Measurements from ENCODE around the gene DOCK7. TPM values are rescaled to one million over a fixed set of nuclear protein-coding genes. Genes with fewer than 3 reads are reported as not detected.
A peak's percentile ranks its signal among the peaks of the same experiment; 100 is the strongest.

Gene DOCK7
- total and polyA plus RNA-seq, 4 donors, result 5.6 to 35.1 (median 21.7) TPM

- Histone ChIP-seq H3K4me1 (ENCODE audit: control insufficient read depth in 4 of 4, insufficient read depth in 4 of 4, low read length in 3 of 4) (no peaks in the 10 kb centered on the region), H3K9me3 (ENCODE audit: control insufficient read depth in 4 of 4, low read length in 3 of 4) (no peaks in the 10 kb centered on the region), H3K27ac (ENCODE audit: low read depth in 1 of 2, low read length in 2 of 2) (no peak overlapping the region), H3K4me3 (ENCODE audit: low read depth in 1 of 3, low read length in 3 of 3) (no peak overlapping the region), H3K9ac (ENCODE audit: low read depth in 1 of 2, low read length in 2 of 2) (no peak overlapping the region), H3K27me3 (ENCODE audit: control insufficient read depth in 4 of 4, insufficient read depth in 4 of 4, low read length in 3 of 4) (no peaks in the 10 kb centered on the region), H3K36me3 (ENCODE audit: control insufficient read depth in 4 of 4, insufficient read depth in 3 of 4, low read depth in 1 of 4, low read length in 3 of 4) (peaks cover 0 to 9% (median 2%) of the 10 kb centered on the region in 4 donors)
- DNase-seq (ENCODE audit: low spot score), result no peak
- TF ChIP-seq SP1 (IDR thresholded peaks at IDR 0.05) (no peak), GABPA (IDR thresholded peaks at IDR 0.05 in 1 of 2, conservative IDR thresholded peaks at IDR 0.05 in 1 of 2) (no peak), REST (IDR thresholded peaks at IDR 0.05) (no peak), RXRA (IDR thresholded peaks at IDR 0.05) (no peak), FOXA2 (IDR thresholded peaks at IDR 0.05) (no peak), YY1 (IDR thresholded peaks at IDR 0.05) (no peak), EGR1 (IDR thresholded peaks at IDR 0.05; ENCODE audit: low read depth in 2 of 2) (no peak), MAX (IDR thresholded peaks at IDR 0.05) (no peak), RAD21 (IDR thresholded peaks at IDR 0.05) (peak; percentile 84 to 89), ATF3 (IDR thresholded peaks at IDR 0.05) (no peak), HNF4A (conservative IDR thresholded peaks at IDR 0.05) (no peak), ZBTB33 (IDR thresholded peaks at IDR 0.05) (no peak), NR2F2 (IDR thresholded peaks at IDR 0.05) (no peak), CTCF (IDR thresholded peaks at IDR 0.05; ENCODE audit: low read depth, low read length, missing input control) (peak; percentile 60)
- 93% methylated on average over 1 of the region's 1 CpG for WGBS
These were observed 179.9 kb downstream of the DOCK7 start for GRCh38 chr1:62508187-62508758.

- Histone ChIP-seq H3K27me3 (ENCODE audit: control insufficient read depth in 4 of 4, insufficient read depth in 4 of 4, low read length in 3 of 4) (no peaks in the 10 kb centered on the region), H3K4me1 (ENCODE audit: control insufficient read depth in 4 of 4, insufficient read depth in 4 of 4, low read length in 3 of 4) (no peaks in the 10 kb centered on the region), H3K4me3 (ENCODE audit: low read depth in 1 of 3, low read length in 3 of 3) (no peak overlapping the region), H3K36me3 (ENCODE audit: control insufficient read depth in 4 of 4, insufficient read depth in 3 of 4, low read depth in 1 of 4, low read length in 3 of 4) (peaks cover 0 to 7% (median under 1%) of the 10 kb centered on the region in 4 donors), H3K9me3 (ENCODE audit: control insufficient read depth in 4 of 4, low read length in 3 of 4) (no peaks in the 10 kb centered on the region), H3K9ac (ENCODE audit: low read depth in 1 of 2, low read length in 2 of 2) (no peak overlapping the region), H3K27ac (ENCODE audit: low read depth in 1 of 2, low read length in 2 of 2) (no peak overlapping the region)
- no peak for DNase-seq (ENCODE audit: low spot score)
- no peak for TF ChIP-seq JUND (IDR thresholded peaks at IDR 0.05)
- TF ChIP-seq HNF4A (conservative IDR thresholded peaks at IDR 0.05), result no peak
- TF ChIP-seq SP1 (IDR thresholded peaks at IDR 0.05), result no peak
- TF ChIP-seq HNF4G (IDR thresholded peaks at IDR 0.05), result no peak
- TF ChIP-seq FOXA2 (IDR thresholded peaks at IDR 0.05), result no peak
- TF ChIP-seq REST (IDR thresholded peaks at IDR 0.05), result no peak
- no peak for TF ChIP-seq FOXA1 (IDR thresholded peaks at IDR 0.05)
- TF ChIP-seq RXRA (IDR thresholded peaks at IDR 0.05), result no peak
- TF ChIP-seq GABPA (IDR thresholded peaks at IDR 0.05 in 1 of 2, conservative IDR thresholded peaks at IDR 0.05 in 1 of 2), result no peak
- TF ChIP-seq YY1 (IDR thresholded peaks at IDR 0.05), result no peak
- no peak for TF ChIP-seq ZBTB33 (IDR thresholded peaks at IDR 0.05)
- TF ChIP-seq ATF3 (IDR thresholded peaks at IDR 0.05), result no peak
These were observed 188.0 kb downstream of the DOCK7 start for GRCh38 chr1:62500210-62500609.

Data from liver (tissue), 9 donors.